ENCODE results near the gene TMEM185B.

DNA sequence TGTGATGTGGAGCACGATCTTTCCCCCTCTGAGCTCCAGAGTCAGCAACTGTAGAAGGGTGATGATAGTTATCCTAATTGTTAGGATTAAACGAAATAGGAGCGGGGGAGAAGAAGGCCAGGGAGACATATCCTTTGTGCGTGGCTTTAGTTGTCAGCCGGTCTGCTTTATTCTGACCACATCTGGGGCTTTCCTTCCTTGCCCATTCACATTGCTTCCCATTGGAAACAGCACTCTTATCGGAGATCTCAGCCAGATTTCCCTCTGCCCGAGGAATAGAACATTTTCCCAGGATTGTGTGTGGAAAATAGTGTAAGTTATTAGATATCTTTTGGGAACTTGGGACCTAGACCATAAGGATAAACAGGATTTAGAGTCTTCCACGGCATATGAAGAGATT is 31.0 kb upstream of the TMEM185B start:
- TF ChIP-seq EP300 (IDR thresholded peaks at IDR 0.05) = no peak
- TF ChIP-seq POLR2A (IDR thresholded peaks at IDR 0.05) = no peak
- TF ChIP-seq, protein P1, sequence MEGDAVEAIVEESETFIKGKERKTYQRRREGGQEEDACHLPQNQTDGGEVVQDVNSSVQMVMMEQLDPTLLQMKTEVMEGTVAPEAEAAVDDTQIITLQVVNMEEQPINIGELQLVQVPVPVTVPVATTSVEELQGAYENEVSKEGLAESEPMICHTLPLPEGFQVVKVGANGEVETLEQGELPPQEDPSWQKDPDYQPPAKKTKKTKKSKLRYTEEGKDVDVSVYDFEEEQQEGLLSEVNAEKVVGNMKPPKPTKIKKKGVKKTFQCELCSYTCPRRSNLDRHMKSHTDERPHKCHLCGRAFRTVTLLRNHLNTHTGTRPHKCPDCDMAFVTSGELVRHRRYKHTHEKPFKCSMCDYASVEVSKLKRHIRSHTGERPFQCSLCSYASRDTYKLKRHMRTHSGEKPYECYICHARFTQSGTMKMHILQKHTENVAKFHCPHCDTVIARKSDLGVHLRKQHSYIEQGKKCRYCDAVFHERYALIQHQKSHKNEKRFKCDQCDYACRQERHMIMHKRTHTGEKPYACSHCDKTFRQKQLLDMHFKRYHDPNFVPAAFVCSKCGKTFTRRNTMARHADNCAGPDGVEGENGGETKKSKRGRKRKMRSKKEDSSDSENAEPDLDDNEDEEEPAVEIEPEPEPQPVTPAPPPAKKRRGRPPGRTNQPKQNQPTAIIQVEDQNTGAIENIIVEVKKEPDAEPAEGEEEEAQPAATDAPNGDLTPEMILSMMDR (IDR thresholded peaks at IDR 0.05) = no peak
- no peak for TF ChIP-seq POLR2AphosphoS5 (IDR thresholded peaks at IDR 0.05)

Data from upper lobe of left lung (tissue), 4 donors.